Measurements from ENCODE around the gene FEM1C. TPM values are rescaled to one million over a fixed set of nuclear protein-coding genes. Genes with fewer than 3 reads are reported as not detected.

Gene FEM1C
- total RNA-seq, 1 experiment from 2014 or later = 27.5 TPM

GRCh38 chr5:115541611-115542010, 3.0 kb downstream of the FEM1C start:
- no TSS peak for BruUV-seq (replicated peaks)
- peaks cover 0 to 5% of the 10 kb centered on the region in 2 experiments; a peak in 1 of 4 replicates for H3K9me3 ChIP-seq (ENCODE audit: control insufficient read depth in 1 of 2, insufficient read depth in 1 of 2, low read depth in 1 of 2, low read length in 2 of 2)
- CTCF ChIA-PET = no interaction called here
- peak overlapping the region; percentile 85 for H3K4me2 ChIP-seq (ENCODE audit: low read length)
- H3K4me1 ChIP-seq (ENCODE audit: control insufficient read depth in 1 of 2, insufficient read depth in 2 of 2, low read length in 2 of 2) = peaks cover 0 to 32% of the 10 kb centered on the region in 2 experiments; a peak in 3 of 4 replicates
- H2AFZ ChIP-seq (ENCODE audit: low read depth, low read length, poor library complexity, severe bottlenecking) = no peak overlapping the region
- H3K79me2 ChIP-seq (ENCODE audit: insufficient read depth, low read length) = peaks cover 79% of the 10 kb centered on the region
- DNase-seq (ENCODE audit: low read depth, low spot score) (no peak), ATAC-seq (no peak)
- no peaks in the 10 kb centered on the region for H3K9me2 ChIP-seq (ENCODE audit: insufficient read depth)
- H3K27me3 ChIP-seq (ENCODE audit: insufficient read depth, low read length) = no peaks in the 10 kb centered on the region
- H3K27ac ChIP-seq (ENCODE audit: low read depth, low read length) = no peak overlapping the region
- RAD21 ChIA-PET (ENCODE audit: low non-redundant PET in 1 of 2, low total read pairs in 2 of 2, uncharacterized antibody in 2 of 2, unreplicated experiment in 2 of 2) = no interaction called here
- peaks cover 12% of the 10 kb centered on the region; the same call in 1 of the 2 replicates for H4K20me1 ChIP-seq (ENCODE audit: insufficient read depth)
- H3K36me3 ChIP-seq (ENCODE audit: control insufficient read depth in 1 of 2, insufficient read depth in 2 of 2, low read length in 2 of 2) = peaks cover 26 to 65% of the 10 kb centered on the region in 2 experiments
- no peak for TF ChIP-seq TCF7L2 (IDR thresholded peaks at IDR 0.05; ENCODE audit: borderline replicate concordance, extremely low read depth, insufficient read depth, insufficient read length)
- TF ChIP-seq ZFX (IDR thresholded peaks at IDR 0.05) = no peak
- TF ChIP-seq SP1 (IDR thresholded peaks at IDR 0.05; ENCODE audit: low read depth) = no peak
- no peak for TF ChIP-seq SRF (IDR thresholded peaks at IDR 0.05; ENCODE audit: low read depth)
- TF ChIP-seq POLR2A (IDR thresholded peaks at IDR 0.05; ENCODE audit: borderline replicate concordance, extremely low read depth, insufficient read depth, insufficient read length) = no peak
- TF ChIP-seq JUND (IDR thresholded peaks at IDR 0.05) = no peak
- TF ChIP-seq ELF1 (IDR thresholded peaks at IDR 0.05; ENCODE audit: borderline replicate concordance, low read depth) = no peak
- no peak overlapping the region for H3K9ac ChIP-seq (ENCODE audit: low read length)
- POLR2A ChIA-PET = no interaction called here
- intact Hi-C loops (cut with micrococcal nuclease) = no loop called here
- no peak overlapping the region for H3K4me3 ChIP-seq (replicated peaks in 1 of 2; ENCODE audit: low read depth in 1 of 2, low read length in 2 of 2)

GRCh38 chr5:115535479-115536035, 9.0 kb downstream of the FEM1C start:
- intact Hi-C loops (cut with micrococcal nuclease) = no loop called here
- Histone ChIP-seq H3K4me3 (replicated peaks in 1 of 2; ENCODE audit: low read depth in 1 of 2, low read length in 2 of 2) (no peak overlapping the region), H3K27me3 (ENCODE audit: insufficient read depth, low read length) (no peaks in the 10 kb centered on the region), H3K9me2 (ENCODE audit: insufficient read depth) (no peaks in the 10 kb centered on the region), H3K4me2 (ENCODE audit: low read length) (no peak overlapping the region), H2AFZ (ENCODE audit: low read depth, low read length, poor library complexity, severe bottlenecking) (no peak overlapping the region), H3K9me3 (ENCODE audit: control insufficient read depth in 1 of 2, insufficient read depth in 1 of 2, low read depth in 1 of 2, low read length in 2 of 2) (no peaks in the 10 kb centered on the region), H3K79me2 (ENCODE audit: insufficient read depth, low read length) (peaks cover 100% of the 10 kb centered on the region), H3K9ac (ENCODE audit: low read length) (no peak overlapping the region), H3K36me3 (ENCODE audit: control insufficient read depth in 1 of 2, insufficient read depth in 2 of 2, low read length in 2 of 2) (peaks cover 16 to 42% of the 10 kb centered on the region in 2 experiments), H3K27ac (ENCODE audit: low read depth, low read length) (no peak overlapping the region), H3K4me1 (ENCODE audit: control insufficient read depth in 1 of 2, insufficient read depth in 2 of 2, low read length in 2 of 2) (peaks cover 0 to 34% of the 10 kb centered on the region in 2 experiments; a peak in 2 of 4 replicates), H4K20me1 (ENCODE audit: insufficient read depth) (peaks cover 34% of the 10 kb centered on the region; the same call in 1 of the 2 replicates)
- no TSS peak for BruUV-seq (replicated peaks)
- CTCF ChIA-PET = no interaction called here
- DNase-seq (ENCODE audit: low read depth, low spot score) = no peak
- RAD21 ChIA-PET (ENCODE audit: low non-redundant PET in 1 of 2, low total read pairs in 2 of 2, uncharacterized antibody in 2 of 2, unreplicated experiment in 2 of 2) = no interaction called here
- ATAC-seq = no peak
- TF ChIP-seq CTCF (IDR thresholded peaks at IDR 0.05 in 2 of 3, conservative IDR thresholded peaks at IDR 0.05 in 1 of 3; ENCODE audit: borderline replicate concordance in 1 of 3, insufficient read depth in 1 of 3, low read depth in 2 of 3, low read length in 2 of 3) (no peak), CEBPB (IDR thresholded peaks at IDR 0.05; ENCODE audit: low read depth) (no peak), EZH2phosphoT487 (IDR thresholded peaks at IDR 0.05; ENCODE audit: borderline replicate concordance) (no peak), YY1 (IDR thresholded peaks at IDR 0.05; ENCODE audit: extremely low read depth, insufficient replicate concordance, low read depth, low read length) (no peak), POLR2A (IDR thresholded peaks at IDR 0.05; ENCODE audit: borderline replicate concordance, extremely low read depth, insufficient read depth, insufficient read length) (no peak), EGR1 (IDR thresholded peaks at IDR 0.05; ENCODE audit: low read depth) (no peak), JUND (IDR thresholded peaks at IDR 0.05) (no peak), ATF3 (IDR thresholded peaks at IDR 0.05) (no peak), ZFX (IDR thresholded peaks at IDR 0.05) (no peak), SRF (IDR thresholded peaks at IDR 0.05; ENCODE audit: low read depth) (no peak), ELF1 (IDR thresholded peaks at IDR 0.05; ENCODE audit: borderline replicate concordance, low read depth) (no peak), EZH2 (IDR thresholded peaks at IDR 0.05) (no peak), POLR2AphosphoS5 (IDR thresholded peaks at IDR 0.05; ENCODE audit: low read depth, low read length) (no peak), MAX (IDR thresholded peaks at IDR 0.05) (no peak), SIN3A (IDR thresholded peaks at IDR 0.05; ENCODE audit: low read depth) (no peak)
- POLR2A ChIA-PET = no interaction called here

Data from HCT116 (cell line).